Activated T-helper 17 cell treated with anti-CD3 and anti-CD28 coated beads, Interleukin-2, amount 50 U/mL, for 72 hours (primary cell): ENCODE results near the gene PRKCB. TPM values are rescaled to one million over a fixed set of nuclear protein-coding genes. Genes with fewer than 3 reads are reported as not detected.
"Not testable (repeated sequence)": the region's sequence is repeated elsewhere in the genome, so short reads cannot be mapped to it uniquely, and the experiment has no call there.

Source experiments
- ATAC-seq: fragments of 150-1000 bp; cut with Tn5 transposase; replicated peaks from 2 replicates; pipeline ENCODE4 v1.10.0; 2021; ENCODE audit warnings: mild to moderate bottlenecking, moderate library complexity
- H3K27ac Mint-ChIP-seq: one replicate; pipeline ENCODE4 v1.8.0; 2022; ENCODE audit warnings: mixed read lengths
- H3K27me3 Mint-ChIP-seq: one replicate; pipeline ENCODE4 v1.8.0; 2022; ENCODE audit warnings: mixed read lengths
- H3K36me3 Mint-ChIP-seq: one replicate; pipeline ENCODE4 v1.8.0; 2022; ENCODE audit warnings: low read depth, mild to moderate bottlenecking, mixed read lengths
- H3K4me1 Mint-ChIP-seq: one replicate; pipeline ENCODE4 v1.8.0; 2022; ENCODE audit warnings: mixed read lengths
- H3K4me3 Mint-ChIP-seq: one replicate; pipeline ENCODE4 v1.8.0; 2022; ENCODE audit warnings: mild to moderate bottlenecking, mixed read lengths
- H3K9me3 Mint-ChIP-seq: one replicate; pipeline ENCODE4 v1.8.0; 2022; ENCODE audit warnings: mixed read lengths
- total RNA-seq, 2 donors: library from RNA; stranded (reverse); gene quantifications; one replicate each; pipeline ENCODE4 v1.2.3, GENCODE V29; 2022

The PRKCB gene
- total RNA-seq, 2 donors from 2014 or later, result 76.0 to 87.7 TPM

DNA sequence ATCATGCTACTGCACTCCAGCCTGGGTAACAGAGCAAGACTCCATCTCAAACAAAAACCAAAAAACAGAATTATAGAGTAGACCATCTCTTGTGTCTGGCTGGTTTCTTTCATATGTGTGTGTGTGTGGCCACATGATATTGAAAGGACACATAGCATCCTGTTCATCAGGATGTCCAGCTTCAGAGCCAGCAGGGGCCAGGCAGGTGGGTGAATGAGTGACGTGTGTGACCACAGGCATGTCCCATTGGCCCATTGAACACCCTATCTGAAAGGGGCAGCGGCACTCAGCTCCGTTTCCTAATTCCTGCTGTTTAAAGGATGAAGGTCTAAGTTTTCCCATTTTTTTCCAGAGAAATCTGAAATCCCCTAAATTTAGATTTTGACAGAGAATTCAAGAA, 174.2 kb downstream of the PRKCB start:
- no peak for ATAC-seq
- Mint-ChIP-seq H3K4me1 (peaks cover 29% of the 10 kb centered on the region), H3K27ac (no peak overlapping the region)

DNA sequence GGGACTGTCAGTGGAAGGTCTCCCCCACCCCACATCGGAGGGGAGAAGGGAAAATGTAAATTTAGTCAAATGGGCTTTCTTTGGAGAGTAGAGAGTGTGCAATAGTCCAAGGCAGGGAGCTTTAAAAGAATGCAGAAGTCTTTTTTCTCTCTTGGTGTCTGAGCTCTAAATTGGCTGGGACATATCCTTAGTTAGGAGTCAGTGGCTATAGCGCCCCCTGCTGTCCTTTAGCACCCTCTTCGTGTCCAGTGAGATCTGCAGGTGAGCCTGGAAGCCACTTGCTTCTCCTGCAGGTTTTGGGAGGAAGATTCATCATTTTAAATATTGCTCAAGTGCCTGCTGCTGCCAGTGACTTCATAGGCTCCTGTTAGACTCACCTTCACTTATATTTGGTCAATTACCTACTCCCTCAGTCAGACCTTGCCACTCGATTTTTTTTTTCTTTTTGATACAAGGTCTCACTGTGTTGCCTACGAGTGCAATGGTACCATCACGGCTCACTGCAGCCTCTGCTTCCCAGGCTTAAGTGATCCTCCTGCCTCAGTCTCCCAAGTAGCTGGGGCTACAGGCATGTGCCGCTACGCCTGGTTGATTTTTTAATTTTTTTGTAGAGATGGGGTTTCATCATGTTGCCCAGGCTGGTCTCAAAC, 174.8 kb downstream of the PRKCB start:
- Mint-ChIP-seq H3K27ac (no peak overlapping the region), H3K4me3 (no peak overlapping the region), H3K27me3 (no peaks in the 10 kb centered on the region), H3K4me1 (peaks cover 28% of the 10 kb centered on the region), H3K36me3 (peaks cover 28% of the 10 kb centered on the region), H3K9me3 (no peaks in the 10 kb centered on the region)
- peak; percentile 49 for ATAC-seq

More for the DNA sequence above, 174.2 kb downstream of the PRKCB start:
- H3K36me3 Mint-ChIP-seq, result peaks cover 28% of the 10 kb centered on the region
- H3K4me3 Mint-ChIP-seq, result no peak overlapping the region
- no peaks in the 10 kb centered on the region for H3K27me3 Mint-ChIP-seq
- H3K9me3 Mint-ChIP-seq, result no peaks in the 10 kb centered on the region

DNA sequence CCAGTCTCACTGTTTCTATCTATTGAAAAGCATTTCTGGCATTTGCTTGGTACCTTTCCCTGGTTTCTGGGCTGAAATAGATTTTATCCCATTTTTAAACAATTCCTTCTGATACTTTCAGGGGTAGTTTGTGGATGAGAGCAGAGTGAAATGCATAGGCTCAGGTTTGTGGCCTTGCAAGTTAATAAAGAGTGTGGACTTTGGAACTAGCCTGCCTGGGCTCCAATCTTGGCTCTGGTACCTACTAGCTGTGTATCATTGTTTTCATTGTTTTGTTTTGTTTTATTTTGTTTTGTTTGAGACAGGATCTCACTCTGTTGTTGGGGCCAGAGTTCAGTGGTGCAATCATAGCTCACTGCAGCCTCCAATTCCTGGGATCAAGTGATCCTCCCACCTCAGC, 175.5 kb downstream of the PRKCB start:
- Mint-ChIP-seq H3K36me3 (peaks cover 22% of the 10 kb centered on the region), H3K4me3 (no peak overlapping the region), H3K27ac (no peak overlapping the region), H3K4me1 (peaks cover 24% of the 10 kb centered on the region), H3K9me3 (no peaks in the 10 kb centered on the region), H3K27me3 (no peaks in the 10 kb centered on the region)
- no peak for ATAC-seq

DNA sequence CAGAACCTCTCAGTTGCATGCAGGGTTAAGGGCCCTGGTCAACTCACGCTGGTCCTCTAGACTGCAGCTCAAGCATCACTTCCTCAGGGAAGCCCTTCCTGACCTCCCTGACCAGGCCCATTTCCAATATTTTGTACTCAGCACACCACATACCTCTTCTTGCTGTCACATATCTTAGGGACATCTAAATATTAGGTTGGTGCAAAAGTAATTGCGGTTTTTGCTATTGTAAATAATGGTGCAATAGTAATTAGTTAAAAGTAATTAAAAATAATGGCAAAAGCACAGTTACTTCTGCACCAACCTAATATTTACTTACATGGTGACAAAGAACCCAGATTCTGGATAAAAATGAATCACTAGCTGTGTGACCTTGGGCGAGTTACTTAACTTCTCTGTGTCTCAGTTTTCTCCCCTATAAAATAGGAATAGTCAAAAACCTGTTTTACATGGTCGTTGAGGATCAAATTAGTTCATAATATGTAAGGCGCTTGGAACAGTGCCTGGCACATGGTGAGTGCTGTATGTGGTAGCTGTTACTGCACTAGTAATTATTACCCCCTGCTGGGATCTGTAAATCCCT, 177.4 kb downstream of the PRKCB start:
- H3K36me3 Mint-ChIP-seq, result peaks cover 11% of the 10 kb centered on the region
- no peak for ATAC-seq
- no peaks in the 10 kb centered on the region for H3K27me3 Mint-ChIP-seq
- peak overlapping the region; percentile 81 for H3K27ac Mint-ChIP-seq
- H3K4me3 Mint-ChIP-seq, result no peak overlapping the region
- H3K9me3 Mint-ChIP-seq, result no peaks in the 10 kb centered on the region
- H3K4me1 Mint-ChIP-seq, result peaks cover 30% of the 10 kb centered on the region

DNA sequence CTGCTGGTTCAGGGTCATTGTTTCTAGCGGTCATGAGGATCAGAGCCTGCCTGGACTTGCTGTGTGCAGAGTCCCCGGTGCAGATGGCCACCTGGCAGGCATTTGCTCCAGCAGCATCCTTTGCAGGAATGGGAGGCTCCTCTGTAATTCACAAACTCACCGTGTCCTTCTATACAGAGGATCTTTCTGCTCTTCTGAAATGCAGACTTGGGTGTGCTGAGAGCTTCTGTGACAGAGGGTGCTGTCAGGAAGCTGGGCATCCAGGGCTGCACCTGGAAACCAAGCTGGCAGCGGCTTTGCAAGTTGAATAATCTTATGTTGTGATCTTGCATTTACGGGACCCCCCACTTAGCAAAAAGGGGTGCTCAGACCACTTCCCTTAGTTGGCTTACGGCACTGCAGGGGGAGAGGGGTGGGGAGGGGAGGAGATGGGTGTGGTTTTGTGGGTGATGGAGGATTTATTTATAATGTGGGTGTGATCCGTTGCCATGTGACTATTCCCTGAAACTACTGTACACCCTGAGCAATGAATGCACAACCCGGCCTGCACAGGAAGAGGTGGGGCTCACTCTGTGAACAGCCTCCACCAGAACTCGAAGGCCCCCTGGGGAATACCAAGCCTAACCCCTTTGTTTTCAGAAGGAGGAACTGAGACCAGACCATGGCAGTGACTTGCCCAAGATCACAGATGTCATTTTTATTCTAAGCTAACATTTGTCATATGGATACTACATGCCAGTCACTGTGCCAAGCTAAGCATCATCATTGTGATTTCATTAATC, 178.3 kb downstream of the PRKCB start:
- peaks cover 24% of the 10 kb centered on the region for H3K4me1 Mint-ChIP-seq
- peak overlapping the region; percentile 47 for H3K4me3 Mint-ChIP-seq

DNA sequence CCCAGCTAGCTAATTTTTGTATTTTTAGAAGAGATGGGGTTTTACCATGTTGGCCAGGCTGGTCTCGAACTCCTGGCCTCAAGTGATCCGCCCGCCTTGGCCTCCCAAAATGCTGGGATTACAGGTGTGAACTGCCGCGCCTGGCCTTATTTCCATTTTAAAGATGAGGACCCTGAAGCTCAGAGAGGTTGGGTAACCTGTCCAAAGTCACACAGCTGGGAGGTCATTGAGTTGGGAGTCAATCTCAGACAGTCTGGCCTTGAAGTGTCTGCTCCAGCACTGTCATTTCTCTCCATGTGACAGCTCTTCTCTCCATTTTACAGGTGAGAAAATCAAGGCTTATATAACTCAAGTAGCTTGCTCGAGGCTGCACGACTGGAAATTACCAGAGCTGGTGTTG, 179.2 kb downstream of the PRKCB start:
- Mint-ChIP-seq H3K4me1 (peaks cover 22% of the 10 kb centered on the region), H3K27ac (peak overlapping the region; percentile 34)
- not testable (repeated sequence) for H3K36me3 Mint-ChIP-seq, H3K4me3 Mint-ChIP-seq, H3K9me3 Mint-ChIP-seq, ATAC-seq, H3K27me3 Mint-ChIP-seq

More for the DNA sequence above, 178.3 kb downstream of the PRKCB start:
- H3K36me3 Mint-ChIP-seq, result peaks cover 7% of the 10 kb centered on the region
- H3K27ac Mint-ChIP-seq, result peak overlapping the region; percentile 81
- no peaks in the 10 kb centered on the region for H3K27me3 Mint-ChIP-seq
- peak; percentile 92 for ATAC-seq
- H3K9me3 Mint-ChIP-seq, result no peaks in the 10 kb centered on the region

DNA sequence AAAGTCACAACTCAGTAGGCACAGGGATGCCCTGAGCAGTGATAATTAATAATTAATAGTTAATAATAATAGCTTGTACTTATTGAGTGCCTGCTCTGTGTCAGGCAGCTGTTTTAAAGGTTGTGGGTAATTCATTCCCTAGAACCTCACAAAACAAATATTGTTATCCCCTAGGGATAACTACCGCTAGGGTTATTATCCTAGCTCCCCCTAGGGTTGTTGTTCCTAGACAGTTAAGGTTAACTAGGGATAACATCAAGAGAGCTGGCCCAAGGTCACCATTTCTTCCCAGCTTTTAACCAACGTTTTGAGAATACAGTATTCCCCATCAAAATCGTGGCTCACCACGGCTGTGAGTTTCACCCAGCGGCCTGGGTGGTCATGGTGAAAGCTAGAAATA, 180.1 kb downstream of the PRKCB start:
- Mint-ChIP-seq H3K4me1 (peaks cover 22% of the 10 kb centered on the region), H3K27me3 (no peaks in the 10 kb centered on the region)

DNA sequence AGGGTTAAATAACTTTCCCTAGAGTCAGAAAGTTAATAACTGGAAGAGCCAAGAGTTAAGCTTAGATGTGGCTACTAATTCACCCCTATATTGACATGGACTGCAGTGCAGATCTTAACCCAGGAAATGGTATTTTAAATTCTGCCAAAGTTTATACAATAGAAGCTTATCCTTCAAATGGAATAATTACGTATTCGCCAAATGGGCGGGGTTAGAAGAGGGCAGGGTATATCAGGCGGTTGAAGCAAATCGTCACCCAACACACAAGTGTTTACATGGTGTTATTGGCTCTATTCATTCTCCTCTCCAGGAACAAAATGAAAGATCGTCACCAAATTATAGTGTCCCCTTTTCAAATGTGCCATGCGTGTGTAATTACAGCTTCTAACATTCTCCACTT, 182.7 kb downstream of the PRKCB start:
- Mint-ChIP-seq H3K36me3 (peaks cover 7% of the 10 kb centered on the region), H3K4me3 (no peak overlapping the region), H3K27me3 (no peaks in the 10 kb centered on the region), H3K9me3 (no peaks in the 10 kb centered on the region), H3K4me1 (peaks cover 27% of the 10 kb centered on the region), H3K27ac (no peak overlapping the region)
- no peak for ATAC-seq

More for the DNA sequence above, 180.1 kb downstream of the PRKCB start:
- no peak overlapping the region for H3K27ac Mint-ChIP-seq
- no peak for ATAC-seq
- H3K9me3 Mint-ChIP-seq, result no peaks in the 10 kb centered on the region
- no peak overlapping the region for H3K4me3 Mint-ChIP-seq
- peaks cover 7% of the 10 kb centered on the region for H3K36me3 Mint-ChIP-seq

DNA sequence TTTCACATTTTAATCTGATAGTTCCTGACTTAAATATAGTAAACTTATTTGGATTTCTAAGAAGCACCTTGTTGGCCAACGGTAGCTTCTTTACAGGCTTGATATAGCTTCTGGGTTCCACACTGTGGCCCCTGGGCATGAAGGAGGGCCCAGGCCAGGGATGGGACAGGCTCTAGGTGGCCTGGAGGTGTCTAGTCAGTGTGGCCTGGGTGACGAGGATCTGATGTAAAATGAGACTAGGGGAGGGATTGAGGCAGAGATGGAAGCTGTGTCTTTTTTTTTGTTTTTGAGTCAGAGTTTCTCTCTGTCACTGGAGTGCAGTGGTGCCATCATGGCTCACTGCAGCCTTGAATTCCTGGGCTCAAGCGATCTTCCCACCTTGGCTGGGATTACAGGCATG, 187.0 kb downstream of the PRKCB start:
- no peaks in the 10 kb centered on the region for H3K27me3 Mint-ChIP-seq
- peak; percentile 90 for ATAC-seq
- no peaks in the 10 kb centered on the region for H3K9me3 Mint-ChIP-seq
- H3K27ac Mint-ChIP-seq, result no peak overlapping the region
- H3K4me1 Mint-ChIP-seq, result peaks cover 31% of the 10 kb centered on the region
- peaks cover 7% of the 10 kb centered on the region for H3K36me3 Mint-ChIP-seq
- no peak overlapping the region for H3K4me3 Mint-ChIP-seq

DNA sequence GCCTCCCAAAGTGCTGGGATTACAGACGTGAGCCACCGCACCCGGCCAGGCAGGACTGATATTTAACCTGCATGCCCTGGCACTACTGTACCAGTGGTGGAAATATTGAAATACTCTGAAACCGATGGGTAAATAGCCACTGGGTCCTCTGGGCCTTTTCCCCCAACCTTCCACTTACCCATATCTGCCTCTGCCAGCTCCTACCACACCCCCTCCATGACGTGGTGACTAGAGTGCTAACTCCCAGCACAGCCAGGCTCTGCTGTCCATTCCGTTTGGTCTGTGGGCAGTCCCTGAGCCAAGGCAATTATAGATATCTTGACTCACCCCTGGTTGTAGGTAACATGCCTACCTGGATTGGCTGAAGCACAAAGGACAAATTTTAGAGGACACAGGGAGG, 187.8 kb downstream of the PRKCB start:
- no peak for ATAC-seq
- peaks cover 7% of the 10 kb centered on the region for H3K36me3 Mint-ChIP-seq
- peak overlapping the region; percentile 70 for H3K27ac Mint-ChIP-seq
- H3K4me1 Mint-ChIP-seq, result peaks cover 31% of the 10 kb centered on the region
- H3K9me3 Mint-ChIP-seq, result no peaks in the 10 kb centered on the region
- H3K4me3 Mint-ChIP-seq, result no peak overlapping the region
- H3K27me3 Mint-ChIP-seq, result no peaks in the 10 kb centered on the region

DNA sequence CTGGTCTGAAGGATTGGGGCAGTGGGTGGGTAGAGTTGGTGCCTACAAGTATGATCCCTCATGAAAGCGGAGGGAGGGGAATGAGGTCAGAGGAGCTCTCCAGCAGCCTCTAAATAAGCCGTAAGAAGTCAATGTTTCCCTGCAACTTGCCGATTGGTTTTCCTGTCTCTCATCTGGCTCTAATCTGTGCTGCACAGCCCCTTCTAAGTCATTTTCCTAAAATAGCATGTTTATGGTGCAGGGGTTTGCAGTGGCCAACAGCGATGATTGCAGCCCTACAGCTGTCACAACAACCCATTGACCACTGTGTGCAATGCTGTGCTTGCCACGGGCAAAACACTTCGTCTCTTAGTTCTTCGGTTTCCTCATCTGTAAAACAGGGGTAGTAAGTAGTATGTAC, 189.2 kb downstream of the PRKCB start:
- peak overlapping the region; percentile 70 for H3K27ac Mint-ChIP-seq

DNA sequence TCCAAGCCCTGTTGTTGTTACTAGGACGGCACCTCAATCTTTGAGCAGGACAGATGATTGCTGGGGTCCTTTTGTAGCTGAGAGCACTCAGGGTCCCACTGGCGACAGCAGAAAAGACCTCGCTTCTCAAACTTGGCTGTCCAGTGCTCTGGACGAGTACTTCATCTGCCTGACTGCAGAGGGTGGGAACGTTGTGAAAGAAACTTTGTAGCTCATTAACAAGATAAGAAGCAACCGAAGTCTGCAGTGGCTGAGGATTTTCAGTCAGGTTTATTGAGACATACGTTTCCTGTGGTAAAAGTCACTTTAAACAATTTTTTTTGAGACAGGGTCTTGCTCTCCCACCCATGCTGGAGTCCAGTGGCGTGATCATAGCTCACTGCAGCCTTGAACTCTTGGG, 191.7 kb downstream of the PRKCB start:
- no peaks in the 10 kb centered on the region for H3K36me3 Mint-ChIP-seq
- no peaks in the 10 kb centered on the region for H3K9me3 Mint-ChIP-seq
- H3K27ac Mint-ChIP-seq, result no peak overlapping the region
- no peak for ATAC-seq
- H3K27me3 Mint-ChIP-seq, result no peaks in the 10 kb centered on the region
- no peak overlapping the region for H3K4me3 Mint-ChIP-seq
- peaks cover 31% of the 10 kb centered on the region for H3K4me1 Mint-ChIP-seq

More for the DNA sequence above, 189.2 kb downstream of the PRKCB start:
- Mint-ChIP-seq H3K9me3 (no peaks in the 10 kb centered on the region), H3K4me1 (peaks cover 39% of the 10 kb centered on the region), H3K27me3 (no peaks in the 10 kb centered on the region), H3K4me3 (no peak overlapping the region), H3K36me3 (no peaks in the 10 kb centered on the region)
- no peak for ATAC-seq

DNA sequence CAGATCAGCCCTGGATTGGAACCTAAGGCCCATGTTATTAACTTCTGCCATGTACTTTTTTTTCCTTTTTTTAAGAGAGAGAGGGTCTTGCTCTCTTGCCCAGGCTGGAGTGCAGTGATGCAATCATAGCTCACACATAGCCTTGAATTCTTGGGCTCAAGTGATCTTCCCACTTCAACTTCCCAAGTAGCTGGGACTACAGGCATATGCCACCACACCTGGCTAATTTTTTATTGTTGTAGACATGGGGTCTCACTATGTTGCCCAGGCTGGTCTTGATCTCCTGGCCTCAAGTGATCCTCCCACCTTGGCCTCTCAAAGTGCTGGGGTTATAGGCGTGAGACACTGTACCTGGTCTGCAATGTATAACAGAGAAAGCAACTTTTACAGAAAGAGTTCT, 194.1 kb downstream of the PRKCB start:
- H3K27ac Mint-ChIP-seq, result peak overlapping the region; percentile 16
- H3K27me3 Mint-ChIP-seq, H3K36me3 Mint-ChIP-seq, H3K4me3 Mint-ChIP-seq, H3K9me3 Mint-ChIP-seq, ATAC-seq: not testable (repeated sequence)
- H3K4me1 Mint-ChIP-seq, result peaks cover 35% of the 10 kb centered on the region

DNA sequence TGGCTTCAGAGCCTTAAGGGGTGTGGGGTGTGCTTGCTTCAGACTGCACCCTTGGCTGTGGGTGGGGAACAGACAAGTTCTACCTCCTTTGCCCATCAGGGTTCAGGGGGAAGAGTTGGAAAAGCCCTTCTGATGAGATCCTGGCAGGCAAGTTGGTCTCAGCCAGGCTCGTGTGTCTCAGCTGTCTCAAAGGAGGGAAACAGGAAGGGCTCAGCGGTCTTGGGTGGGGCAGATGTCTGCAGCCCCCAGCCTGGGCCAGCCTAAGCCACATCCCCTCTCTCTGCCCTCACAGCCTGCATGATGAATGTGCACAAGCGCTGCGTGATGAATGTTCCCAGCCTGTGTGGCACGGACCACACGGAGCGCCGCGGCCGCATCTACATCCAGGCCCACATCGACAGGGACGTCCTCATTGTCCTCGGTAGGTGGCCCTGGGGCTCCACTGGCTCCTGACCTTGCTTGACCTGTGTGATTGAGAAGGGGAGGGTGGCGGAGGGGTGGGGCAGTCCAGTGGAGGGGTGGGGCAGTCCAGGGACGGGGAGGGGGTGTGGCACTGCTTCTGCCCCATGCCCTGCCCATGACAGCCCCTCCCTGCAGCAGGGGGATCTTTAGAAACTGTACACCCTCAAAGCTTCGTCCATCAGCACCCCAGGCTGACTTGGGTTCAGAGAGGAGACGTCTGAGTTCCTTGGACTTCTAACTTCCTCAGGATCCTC, 199.5 kb downstream of the PRKCB start:
- ATAC-seq, result peak; percentile 87
- H3K4me1 Mint-ChIP-seq, result peaks cover 35% of the 10 kb centered on the region

More for the DNA sequence above, 199.5 kb downstream of the PRKCB start:
- Mint-ChIP-seq H3K36me3 (peaks cover 22% of the 10 kb centered on the region), H3K4me3 (peak overlapping the region; percentile 58), H3K27me3 (no peaks in the 10 kb centered on the region), H3K9me3 (no peaks in the 10 kb centered on the region), H3K27ac (peak overlapping the region; percentile 69)
